ENCODE data around the gene ZNF165. TPM values are rescaled to one million over a fixed set of nuclear protein-coding genes. Genes with fewer than 3 reads are reported as not detected.
A peak's percentile ranks its signal among the peaks of the same experiment; 100 is the strongest.

ZNF165 gene
- total and polyA plus RNA-seq, 2 of the 13 experiments (the other 11 are each of a cell fraction or from before 2014, with no cell fraction given), result 0.58 to 8.6 TPM

- TF ChIP-seq HOMEZ (CRISPR knock-in tag; IDR thresholded peaks at IDR 0.05; ENCODE audit: low read depth) (no peak; the same call in 1 of the 2 replicates), TCF7L2 (IDR thresholded peaks at IDR 0.05; ENCODE audit: low read depth, low read length) (no peak), ZBTB34 (CRISPR knock-in tag; IDR thresholded peaks at IDR 0.05) (no peak), ZNF562 (CRISPR knock-in tag; IDR thresholded peaks at IDR 0.05; ENCODE audit: borderline replicate concordance) (no peak), XRCC5 (optimal IDR thresholded peaks at IDR 0.05; ENCODE audit: low read length) (peak; percentile 97), ZNF577 (CRISPR knock-in tag; IDR thresholded peaks at IDR 0.05; ENCODE audit: borderline replicate concordance, low read depth) (no peak), NKX3-1 (CRISPR knock-in tag; IDR thresholded peaks at IDR 0.05) (no peak), ETV5 (CRISPR knock-in tag; IDR thresholded peaks at IDR 0.05; ENCODE audit: borderline replicate concordance) (peak; percentile 92), TAF1 (CRISPR knock-in tag; IDR thresholded peaks at IDR 0.05) (peak; percentile 95), ZNF101 (CRISPR knock-in tag; IDR thresholded peaks at IDR 0.05; ENCODE audit: borderline replicate concordance, low read depth) (no peak), DR1 (CRISPR knock-in tag; IDR thresholded peaks at IDR 0.05) (peak; percentile 49; the same call in 1 of the 2 replicates), RERE (CRISPR knock-in tag; IDR thresholded peaks at IDR 0.05; ENCODE audit: low read depth) (no peak), NPAS2 (CRISPR knock-in tag; IDR thresholded peaks at IDR 0.05; ENCODE audit: borderline replicate concordance) (no peak), U2AF1 (optimal IDR thresholded peaks at IDR 0.05; ENCODE audit: low read depth, low read length) (peak; percentile 96)
- TF ChIP-seq, protein P1, sequence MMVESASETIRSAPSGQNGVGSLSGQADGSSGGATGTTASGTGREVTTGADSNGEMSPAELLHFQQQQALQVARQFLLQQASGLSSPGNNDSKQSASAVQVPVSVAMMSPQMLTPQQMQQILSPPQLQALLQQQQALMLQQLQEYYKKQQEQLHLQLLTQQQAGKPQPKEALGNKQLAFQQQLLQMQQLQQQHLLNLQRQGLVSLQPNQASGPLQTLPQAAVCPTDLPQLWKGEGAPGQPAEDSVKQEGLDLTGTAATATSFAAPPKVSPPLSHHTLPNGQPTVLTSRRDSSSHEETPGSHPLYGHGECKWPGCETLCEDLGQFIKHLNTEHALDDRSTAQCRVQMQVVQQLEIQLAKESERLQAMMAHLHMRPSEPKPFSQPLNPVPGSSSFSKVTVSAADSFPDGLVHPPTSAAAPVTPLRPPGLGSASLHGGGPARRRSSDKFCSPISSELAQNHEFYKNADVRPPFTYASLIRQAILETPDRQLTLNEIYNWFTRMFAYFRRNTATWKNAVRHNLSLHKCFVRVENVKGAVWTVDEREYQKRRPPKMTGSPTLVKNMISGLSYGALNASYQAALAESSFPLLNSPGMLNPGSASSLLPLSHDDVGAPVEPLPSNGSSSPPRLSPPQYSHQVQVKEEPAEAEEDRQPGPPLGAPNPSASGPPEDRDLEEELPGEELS (CRISPR knock-in tag; IDR thresholded peaks at IDR 0.05), result peak; percentile 12; the same call in 1 of the 2 replicates
These were observed 24.2 kb downstream of the ZNF165 start (continued) for GRCh38 chr6:28104392-28105244.

Measured in HepG2 (cell line).